ENCODE results near the gene OSBPL5. TPM values are rescaled to one million over a fixed set of nuclear protein-coding genes. Genes with fewer than 3 reads are reported as not detected.

OSBPL5 gene
- polyA plus RNA-seq, 3 donors = 3.1 to 30.3 (median 6.8) TPM

DNA sequence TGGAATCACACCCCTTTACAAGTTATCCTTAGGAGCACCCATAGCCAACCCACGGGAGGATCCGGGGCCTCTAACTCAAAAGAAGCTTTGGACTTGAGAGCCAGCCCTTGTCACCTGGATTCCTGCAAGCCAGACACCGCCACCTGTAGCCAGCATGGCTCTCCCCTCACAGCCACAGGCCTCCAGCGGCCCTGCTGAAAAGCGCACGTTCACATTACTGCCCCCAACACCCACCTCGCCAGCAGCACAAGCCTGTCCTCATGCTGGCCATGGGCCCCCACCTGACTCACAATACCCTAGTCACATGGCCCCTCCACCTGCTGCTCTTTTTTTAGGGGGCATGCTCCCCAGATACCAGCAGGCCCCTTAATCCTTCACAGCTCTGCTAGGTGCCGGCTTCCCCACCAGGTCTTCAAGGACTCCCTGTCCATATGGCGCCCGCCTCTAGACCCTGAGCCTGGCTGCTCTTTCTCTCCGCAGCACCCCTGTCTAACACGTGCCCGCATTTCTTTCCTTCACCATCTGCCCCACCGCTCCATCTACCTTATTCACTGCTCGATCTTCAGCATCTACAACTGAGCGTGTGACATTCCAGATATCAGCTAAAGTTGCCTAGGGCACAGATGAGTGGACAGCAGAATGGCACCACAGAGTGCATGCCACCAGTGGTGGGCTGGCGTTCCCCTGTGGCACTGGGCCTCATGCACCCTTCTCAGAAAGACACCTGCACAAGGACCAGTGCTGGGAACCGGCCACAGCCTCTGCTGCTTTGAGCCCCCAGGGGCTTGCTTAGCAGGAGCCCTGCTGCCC, 114.5 kb downstream of the OSBPL5 start:
- H3K27ac Mint-ChIP-seq = peak overlapping the region in 6 of 7 donors; percentile 23 to 95 (median 66)
- H3K9me3 Mint-ChIP-seq = peaks cover 0 to 4% (median 0%) of the 10 kb centered on the region in 7 donors
- peaks cover 37 to 59% of the 10 kb centered on the region in 2 donors for H3K36me3 Mint-ChIP-seq
- Histone ChIP-seq H3K27me3 (ENCODE audit: control insufficient read depth in 2 of 2, insufficient read depth in 2 of 2, low read length in 2 of 2) (no peaks in the 10 kb centered on the region), H3K36me3 (replicated peaks in 1 of 2; ENCODE audit: control insufficient read depth in 1 of 2, insufficient read depth in 2 of 2, low read length in 2 of 2) (peaks cover 16 to 45% of the 10 kb centered on the region in 2 donors), H3K9me3 (replicated peaks in 1 of 2; ENCODE audit: control insufficient read depth in 1 of 2, insufficient read depth in 1 of 2, low read length in 2 of 2) (no peaks in the 10 kb centered on the region), H3K4me3 (replicated peaks in 1 of 3; ENCODE audit: low read depth in 2 of 3, low read length in 3 of 3) (no peak overlapping the region), H3K79me2 (ENCODE audit: insufficient read depth, low read length) (peaks cover 95% of the 10 kb centered on the region), H3K4me2 (replicated peaks; ENCODE audit: extremely low read depth, low read length, poor library complexity, severe bottlenecking) (no peak overlapping the region), H3K27ac (ENCODE audit: low read depth in 1 of 2, low read length in 2 of 2) (peak overlapping the region in 1 of 2 donors; percentile 91), H4K20me1 (ENCODE audit: insufficient read depth, low read length) (peaks cover 92% of the 10 kb centered on the region), H2AFZ (ENCODE audit: insufficient read depth, low read depth, low read length, poor library complexity, severe bottlenecking) (no peak overlapping the region), H3K9ac (ENCODE audit: insufficient read depth, low read length, poor library complexity, severe bottlenecking) (no peak overlapping the region), H3K4me1 (ENCODE audit: control insufficient read depth in 1 of 2, insufficient read depth in 2 of 2, low read length in 2 of 2) (peaks cover 21 to 34% of the 10 kb centered on the region in 2 donors)
- no peak overlapping the region for H3K4me3 Mint-ChIP-seq
- peaks cover 43% of the 10 kb centered on the region for H3K4me1 Mint-ChIP-seq
- no peak for DNase-seq
- WGBS (ENCODE audit: insufficient coverage) = 95% methylated on average over 18 of the region's 18 CpGs
- H3K27me3 Mint-ChIP-seq (ENCODE audit: low read depth in 3 of 3) = peaks cover 0 to 1% (median 0%) of the 10 kb centered on the region in 3 donors
- TF ChIP-seq, protein P1, sequence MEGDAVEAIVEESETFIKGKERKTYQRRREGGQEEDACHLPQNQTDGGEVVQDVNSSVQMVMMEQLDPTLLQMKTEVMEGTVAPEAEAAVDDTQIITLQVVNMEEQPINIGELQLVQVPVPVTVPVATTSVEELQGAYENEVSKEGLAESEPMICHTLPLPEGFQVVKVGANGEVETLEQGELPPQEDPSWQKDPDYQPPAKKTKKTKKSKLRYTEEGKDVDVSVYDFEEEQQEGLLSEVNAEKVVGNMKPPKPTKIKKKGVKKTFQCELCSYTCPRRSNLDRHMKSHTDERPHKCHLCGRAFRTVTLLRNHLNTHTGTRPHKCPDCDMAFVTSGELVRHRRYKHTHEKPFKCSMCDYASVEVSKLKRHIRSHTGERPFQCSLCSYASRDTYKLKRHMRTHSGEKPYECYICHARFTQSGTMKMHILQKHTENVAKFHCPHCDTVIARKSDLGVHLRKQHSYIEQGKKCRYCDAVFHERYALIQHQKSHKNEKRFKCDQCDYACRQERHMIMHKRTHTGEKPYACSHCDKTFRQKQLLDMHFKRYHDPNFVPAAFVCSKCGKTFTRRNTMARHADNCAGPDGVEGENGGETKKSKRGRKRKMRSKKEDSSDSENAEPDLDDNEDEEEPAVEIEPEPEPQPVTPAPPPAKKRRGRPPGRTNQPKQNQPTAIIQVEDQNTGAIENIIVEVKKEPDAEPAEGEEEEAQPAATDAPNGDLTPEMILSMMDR (IDR thresholded peaks at IDR 0.05) = no peak
- intact Hi-C loops (cut with micrococcal nuclease) = no loop called here

DNA sequence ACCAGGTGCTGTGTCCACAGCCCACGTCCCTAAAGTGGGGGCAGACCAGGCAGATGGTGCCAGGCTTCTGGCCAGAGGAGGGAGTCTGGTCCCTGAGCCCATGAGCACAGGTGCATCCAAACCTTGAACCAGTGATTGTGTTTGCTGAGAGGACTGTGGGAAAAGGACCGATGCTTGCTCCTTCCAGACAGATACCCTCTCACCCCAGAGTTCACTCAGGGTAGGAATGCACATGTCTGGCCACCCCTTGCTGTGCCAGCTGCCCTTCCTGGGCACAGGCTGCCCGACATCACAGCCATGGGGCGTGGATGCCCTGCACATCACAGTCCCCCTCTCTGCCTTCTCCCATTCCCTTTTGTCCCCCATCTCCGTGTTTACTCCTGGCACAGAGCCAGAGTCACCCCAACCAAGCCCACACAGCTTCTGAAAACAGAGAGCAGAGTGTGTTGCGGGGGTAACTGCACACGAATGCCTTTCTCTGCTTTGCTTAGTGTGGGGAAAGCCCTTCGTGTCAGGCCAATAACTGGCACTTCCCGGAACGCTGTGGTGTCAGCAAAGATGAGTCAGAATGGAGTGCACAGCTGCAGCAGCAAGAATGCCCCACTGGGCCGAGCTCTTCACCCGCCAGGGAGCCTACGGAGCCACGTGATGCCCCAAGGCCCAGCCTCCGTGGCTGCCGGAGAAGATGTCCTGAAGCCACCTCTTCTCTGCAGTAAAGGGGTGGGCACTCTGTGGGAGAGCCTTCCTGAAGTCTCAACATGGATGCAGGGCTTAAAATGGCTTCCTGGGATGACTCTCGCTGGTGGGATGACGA, 115.5 kb downstream of the OSBPL5 start:
- WGBS (ENCODE audit: insufficient coverage) = 67% methylated on average over 14 of the region's 18 CpGs
- H3K4me3 ChIP-seq (replicated peaks in 1 of 3; ENCODE audit: low read depth in 2 of 3, low read length in 3 of 3) = no peak overlapping the region
- Mint-ChIP-seq H3K27me3 (ENCODE audit: low read depth in 3 of 3) (peaks cover 0 to 1% (median 0%) of the 10 kb centered on the region in 3 donors), H3K9me3 (no peaks in the 10 kb centered on the region), H3K4me1 (peaks cover 35% of the 10 kb centered on the region), H3K36me3 (peaks cover 41 to 60% of the 10 kb centered on the region in 2 donors), H3K4me3 (peak overlapping the region; percentile 47 to 54), H3K27ac (peak overlapping the region; percentile 86 to 95 (median 92))
- H3K36me3 ChIP-seq (replicated peaks in 1 of 2; ENCODE audit: control insufficient read depth in 1 of 2, insufficient read depth in 2 of 2, low read length in 2 of 2) = peaks cover 24 to 54% of the 10 kb centered on the region in 2 donors
- peak overlapping the region; percentile 38 for H3K9ac ChIP-seq (ENCODE audit: insufficient read depth, low read length, poor library complexity, severe bottlenecking)
- intact Hi-C loops (cut with micrococcal nuclease) = no loop called here
- TF ChIP-seq, protein P1 (IDR thresholded peaks at IDR 0.05) = no peak
- H2AFZ ChIP-seq (ENCODE audit: insufficient read depth, low read depth, low read length, poor library complexity, severe bottlenecking) = peak overlapping the region; percentile 52
- H3K4me1 ChIP-seq (ENCODE audit: control insufficient read depth in 1 of 2, insufficient read depth in 2 of 2, low read length in 2 of 2) = peaks cover 18 to 28% of the 10 kb centered on the region in 2 donors
- peak; percentile 65 to 90 (median 82) for DNase-seq
- H3K4me2 ChIP-seq (replicated peaks; ENCODE audit: extremely low read depth, low read length, poor library complexity, severe bottlenecking) = no peak overlapping the region
- no peaks in the 10 kb centered on the region for H3K9me3 ChIP-seq (replicated peaks in 1 of 2; ENCODE audit: control insufficient read depth in 1 of 2, insufficient read depth in 1 of 2, low read length in 2 of 2)
- no peaks in the 10 kb centered on the region for H3K27me3 ChIP-seq (ENCODE audit: control insufficient read depth in 2 of 2, insufficient read depth in 2 of 2, low read length in 2 of 2)
- H3K27ac ChIP-seq (ENCODE audit: low read depth in 1 of 2, low read length in 2 of 2) = peak overlapping the region; percentile 70 to 91
- peaks cover 96% of the 10 kb centered on the region for H4K20me1 ChIP-seq (ENCODE audit: insufficient read depth, low read length)
- H3K79me2 ChIP-seq (ENCODE audit: insufficient read depth, low read length) = peaks cover 89% of the 10 kb centered on the region
